Inferior parietal cortex (tissue), 1 donor: ENCODE measurements around the gene CCDC192.

ENCODE experiments used
- DNase-seq: peaks from one replicate; pipeline ENCODE4 v3.0.0-alpha.2; 2016; ENCODE audit errors: extremely low spot score

Gene CCDC192

DNA sequence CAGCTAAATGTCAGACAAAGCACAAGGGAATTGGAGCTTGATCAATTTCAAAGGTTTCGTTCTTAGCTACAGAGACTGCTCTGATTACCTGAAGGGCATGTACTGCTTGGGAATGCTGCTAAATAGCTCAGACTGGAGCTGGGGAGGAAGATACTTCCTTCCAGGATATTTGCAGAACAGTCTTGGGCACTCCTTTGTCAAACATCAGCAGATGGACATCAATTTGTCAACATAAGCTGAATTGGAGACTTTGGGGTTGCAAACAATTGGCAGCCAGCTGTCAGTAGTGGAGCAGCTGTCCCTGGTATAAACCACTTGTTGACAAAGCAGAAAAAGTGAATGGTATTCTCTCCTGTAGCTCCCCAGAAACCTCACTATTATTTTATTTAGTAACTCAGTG, 182.0 kb downstream of the CCDC192 start:
- no peak for DNase-seq

- DNase-seq, result no peak
Observed at GRCh38 chr5:127886081-127886480, 182.9 kb downstream of the CCDC192 start.

GRCh38 chr5:127887282-127887681, 184.1 kb downstream of the CCDC192 start:
- DNase-seq, result no peak

DNA sequence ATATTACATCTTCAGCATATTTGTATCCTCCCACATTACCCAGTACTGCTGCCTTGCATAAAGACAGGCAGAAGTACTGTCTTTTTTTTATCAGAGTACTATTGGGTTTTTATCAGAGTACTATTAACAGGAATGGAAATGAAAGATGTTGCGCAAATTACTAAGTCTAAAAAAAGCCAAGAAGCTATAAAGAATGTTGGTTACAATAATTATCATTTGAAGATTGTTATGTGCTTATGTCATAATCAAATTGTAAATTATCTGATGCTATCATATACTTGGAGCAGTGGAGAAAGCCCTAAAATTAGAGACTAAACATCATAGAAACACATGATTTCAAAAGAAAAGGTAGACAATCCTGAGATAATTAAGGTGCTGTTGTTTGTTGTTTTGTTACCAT, 188.8 kb downstream of the CCDC192 start:
- no peak for DNase-seq

DNA sequence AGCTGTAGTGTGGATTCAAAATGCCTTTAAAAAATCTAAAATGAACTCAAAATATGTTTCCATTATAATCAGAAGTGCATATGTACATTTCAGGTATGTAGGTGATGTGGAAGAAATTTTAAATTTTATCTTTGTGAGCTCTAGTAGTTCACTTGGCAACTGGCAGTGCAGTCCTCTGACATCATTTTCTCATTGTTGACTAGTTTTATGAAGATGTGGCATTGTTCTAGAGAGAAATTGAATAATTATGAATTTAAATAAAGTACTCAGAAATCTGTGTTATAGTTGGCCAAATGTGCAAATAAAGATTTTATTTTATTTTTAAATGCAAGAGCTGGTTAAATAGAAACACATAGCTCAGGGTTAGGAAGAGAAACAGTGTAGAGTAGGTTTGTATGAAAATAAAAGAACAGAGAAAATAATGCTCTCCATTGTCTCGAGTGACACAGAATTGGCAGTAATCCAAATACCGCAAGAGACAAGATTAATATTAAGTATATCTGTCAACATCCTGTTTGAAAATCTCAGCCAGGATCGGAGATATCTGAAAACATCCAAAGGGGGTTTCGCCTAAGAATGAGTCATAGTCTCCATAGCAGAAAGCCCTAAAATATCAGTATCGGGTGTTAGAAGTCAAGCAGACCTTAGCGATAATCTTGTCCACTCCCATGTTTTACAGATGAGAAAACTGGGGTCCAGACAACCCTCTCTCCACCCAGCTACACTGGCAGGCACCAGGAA, 189.4 kb downstream of the CCDC192 start:
- peak; percentile 53 for DNase-seq

DNA sequence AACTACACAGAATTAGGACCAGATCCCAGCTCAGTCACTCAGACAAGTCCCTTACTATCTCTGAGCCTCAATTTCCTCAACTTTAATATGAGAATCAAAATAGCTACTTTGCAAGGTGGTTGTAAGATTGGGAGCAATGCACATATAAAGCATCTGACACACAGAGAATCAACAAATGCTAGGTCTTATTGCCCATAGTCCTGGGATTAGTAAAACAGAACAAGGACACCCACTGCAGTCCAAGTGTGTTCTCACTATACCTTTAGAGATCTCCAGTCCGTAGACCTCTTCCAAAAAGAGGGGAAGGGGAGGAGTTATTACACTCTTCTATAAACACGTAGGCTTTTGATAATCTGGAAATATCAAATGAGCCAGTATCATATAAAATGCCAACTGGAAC, 190.0 kb downstream of the CCDC192 start:
- DNase-seq, result no peak

- no peak for DNase-seq
Observed at GRCh38 chr5:127894461-127894860, 191.3 kb downstream of the CCDC192 start.

DNA sequence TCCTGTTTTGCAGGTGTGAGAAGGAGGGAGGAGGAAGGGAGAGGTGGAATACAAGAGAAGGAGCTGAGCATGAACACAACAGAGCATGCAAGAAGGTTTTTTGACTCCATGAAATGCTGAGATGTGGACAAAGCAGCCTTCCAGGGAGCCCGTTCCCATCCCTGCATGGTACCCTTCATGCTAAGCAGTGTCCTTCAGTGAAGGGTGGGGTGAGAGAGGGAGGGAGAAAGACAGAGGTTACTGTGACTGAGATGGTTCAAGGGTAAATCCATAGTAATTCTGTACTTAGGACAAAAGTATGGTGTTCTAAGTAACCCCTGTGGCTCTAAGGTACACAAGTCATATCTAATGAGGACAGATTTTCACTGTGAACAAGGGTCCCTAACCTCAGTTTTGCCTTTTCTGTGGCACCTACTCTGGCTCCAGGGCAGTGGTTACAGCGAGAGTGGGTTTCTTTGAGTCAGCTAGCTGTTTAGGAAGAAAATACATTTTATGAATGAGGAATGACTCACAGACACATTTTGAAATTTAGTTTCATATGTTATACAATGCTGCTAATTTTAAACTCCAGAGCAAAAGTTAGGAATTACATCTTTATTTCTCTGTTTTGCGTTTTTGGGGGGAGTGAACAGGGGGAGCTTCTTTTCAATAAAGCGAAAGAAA, 195.5 kb downstream of the CCDC192 start:
- peak; percentile 27 for DNase-seq

- DNase-seq, result no peak
Observed at GRCh38 chr5:127899214-127899610, 196.0 kb downstream of the CCDC192 start.

DNA sequence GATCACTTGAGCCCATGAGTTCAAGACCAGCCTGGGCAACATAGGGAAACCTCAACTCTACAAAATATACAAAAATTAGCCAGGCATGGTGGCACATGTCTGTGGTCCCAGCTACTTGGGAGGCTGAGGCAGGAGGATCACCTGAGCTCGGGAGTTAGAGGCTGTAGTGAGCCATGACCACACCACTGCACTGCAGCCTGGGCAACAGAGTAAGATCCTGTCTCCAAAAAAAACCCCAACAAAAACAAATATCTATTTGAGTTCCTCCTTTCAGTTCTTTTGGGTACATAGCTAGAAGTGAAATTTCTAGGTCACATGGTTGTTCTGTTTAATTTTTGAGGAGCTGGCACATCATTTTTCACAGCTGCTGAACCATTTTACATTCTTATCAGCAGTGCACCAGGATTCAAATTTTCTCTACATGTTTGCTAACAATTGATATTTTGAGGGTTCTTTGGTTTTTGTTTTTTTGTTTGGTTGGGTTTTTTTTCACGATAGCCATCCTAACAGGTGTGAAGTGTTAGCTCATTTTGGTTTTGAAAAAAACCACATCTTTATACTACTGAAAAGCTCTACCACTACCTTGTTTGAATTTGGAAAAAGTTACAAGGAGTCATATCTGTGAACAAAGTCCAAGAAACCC, 203.5 kb downstream of the CCDC192 start:
- no peak for DNase-seq

DNA sequence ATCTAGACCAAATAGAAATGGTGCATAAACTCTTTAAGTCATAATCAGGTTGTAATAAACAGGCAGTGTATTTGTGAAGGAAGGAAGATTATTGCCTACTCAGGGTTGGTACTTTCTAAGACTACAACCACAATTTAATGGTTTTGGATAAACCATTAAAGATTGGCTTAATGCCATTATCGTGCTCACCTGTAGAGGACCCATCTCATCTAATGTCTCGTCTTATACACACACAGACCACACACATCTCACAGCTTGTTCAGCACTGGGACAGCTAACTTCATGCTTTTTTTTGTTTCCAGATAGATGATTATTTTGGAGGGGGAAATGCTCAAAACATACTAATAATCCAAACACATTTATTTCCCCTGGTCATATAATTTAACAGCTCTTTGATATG, 204.7 kb downstream of the CCDC192 start:
- DNase-seq, result no peak

DNA sequence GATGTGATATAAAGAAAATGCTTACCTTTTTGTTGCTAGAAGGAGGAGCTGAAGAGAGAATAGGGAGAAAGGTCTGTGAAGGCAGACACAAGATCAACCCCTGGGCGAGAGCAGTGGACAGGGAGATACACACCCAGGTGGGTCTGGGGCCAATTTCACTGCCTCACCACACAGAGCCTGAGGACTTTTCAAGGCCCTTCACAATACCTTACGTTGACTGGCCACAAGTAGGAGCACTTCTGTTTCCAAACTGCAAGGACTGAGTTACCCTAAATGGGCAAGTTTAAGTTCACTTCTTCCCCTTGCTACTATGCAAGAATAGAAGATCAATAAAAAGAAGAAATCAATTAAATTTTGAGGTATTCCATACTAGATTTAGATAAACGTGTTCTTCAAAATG, 205.9 kb downstream of the CCDC192 start:
- DNase-seq, result no peak

- DNase-seq, result no peak
Observed at GRCh38 chr5:127909821-127910220, 206.6 kb downstream of the CCDC192 start.

DNA sequence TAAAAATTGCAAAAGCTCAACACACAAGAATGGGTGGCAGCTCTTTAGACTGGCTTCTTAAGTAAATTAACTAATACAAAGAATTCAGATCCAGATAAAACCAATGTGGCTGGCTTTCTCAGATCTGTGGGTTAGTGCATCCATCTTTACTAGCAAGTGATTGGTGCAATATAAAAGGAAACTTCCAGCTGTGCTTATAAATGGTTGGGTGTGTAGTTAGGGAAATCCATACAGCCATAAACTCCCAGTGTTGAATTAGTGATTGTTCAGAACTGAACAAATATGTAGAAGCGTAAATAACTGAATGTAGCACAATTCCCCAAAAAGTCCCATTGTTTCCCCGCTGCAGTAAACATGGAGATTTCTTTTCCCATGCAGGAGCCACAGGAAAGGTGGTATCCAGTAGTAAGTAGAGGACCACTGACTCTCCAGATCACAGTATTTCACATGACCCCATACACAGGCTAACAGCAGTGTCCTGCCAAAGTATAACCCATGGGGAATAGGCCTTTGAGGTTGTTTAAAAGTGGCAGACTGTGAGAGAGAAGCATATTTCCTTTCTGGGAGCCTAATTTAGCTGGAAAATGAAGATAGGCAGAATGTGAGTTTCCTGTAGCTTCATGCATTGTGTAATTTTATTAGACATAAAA, 207.2 kb downstream of the CCDC192 start:
- no peak for DNase-seq

DNA sequence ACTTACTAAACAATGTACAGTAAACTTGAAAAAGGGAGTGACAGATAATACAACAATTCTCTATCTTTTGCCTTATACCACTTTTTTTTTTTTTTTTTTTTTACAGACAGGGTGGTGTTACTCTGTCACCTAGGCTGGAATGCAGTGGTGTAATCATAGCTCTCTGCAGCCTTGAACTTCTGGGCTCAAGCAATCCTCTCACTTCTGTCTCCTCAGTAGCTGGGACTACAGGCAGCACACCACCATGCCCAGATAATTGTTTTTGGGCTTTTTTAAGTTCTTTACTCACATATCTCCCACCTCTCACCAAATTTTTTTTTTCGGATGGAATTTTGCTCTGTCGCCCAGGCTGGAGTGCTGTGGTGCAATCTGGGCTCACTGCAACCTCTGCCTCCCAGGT, 208.4 kb downstream of the CCDC192 start:
- no peak for DNase-seq

GRCh38 chr5:127912411-127912810, 209.2 kb downstream of the CCDC192 start:
- DNase-seq, result no peak

GRCh38 chr5:127916885-127917573, 213.8 kb downstream of the CCDC192 start:
- no peak for DNase-seq

DNA sequence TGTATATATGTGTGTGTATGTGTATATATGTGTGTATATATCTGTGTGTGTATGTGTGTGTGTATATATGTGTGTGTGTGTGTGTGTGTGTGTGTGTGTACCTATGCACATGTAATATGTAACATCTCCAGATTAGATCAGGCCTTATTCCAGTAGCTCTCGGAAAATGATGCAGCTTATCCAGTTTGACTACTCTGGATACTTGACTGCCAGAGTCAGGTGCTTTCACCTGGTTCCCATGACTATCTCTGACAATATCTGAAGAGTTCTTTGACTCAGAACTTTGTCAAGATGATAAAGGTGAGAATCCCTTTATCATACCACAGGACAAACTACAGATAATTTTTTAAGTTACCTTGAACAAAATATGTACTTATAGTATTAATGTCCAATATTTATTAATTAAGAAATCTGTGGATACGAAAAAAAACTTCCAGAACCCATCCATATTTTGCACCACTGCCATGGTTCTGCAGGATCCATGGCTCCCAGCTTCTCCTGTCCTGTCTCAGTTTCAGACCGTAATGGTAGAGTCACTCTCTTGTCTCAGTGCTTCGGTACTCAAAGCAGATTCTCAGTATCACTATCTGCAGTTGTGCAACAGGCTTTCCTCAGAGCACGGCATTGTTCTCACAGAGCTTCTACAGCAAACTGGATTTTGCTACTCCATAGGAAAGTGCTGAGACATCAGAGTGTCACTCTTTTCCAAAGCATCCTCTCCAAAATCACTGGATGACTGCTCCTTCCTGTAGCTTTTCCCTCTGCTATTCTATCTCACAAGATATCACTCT, 216.0 kb downstream of the CCDC192 start:
- DNase-seq, result no peak

GRCh38 chr5:127919818-127920217, 216.6 kb downstream of the CCDC192 start:
- DNase-seq, result no peak

GRCh38 chr5:127920936-127921335, 217.7 kb downstream of the CCDC192 start:
- DNase-seq, result no peak

DNA sequence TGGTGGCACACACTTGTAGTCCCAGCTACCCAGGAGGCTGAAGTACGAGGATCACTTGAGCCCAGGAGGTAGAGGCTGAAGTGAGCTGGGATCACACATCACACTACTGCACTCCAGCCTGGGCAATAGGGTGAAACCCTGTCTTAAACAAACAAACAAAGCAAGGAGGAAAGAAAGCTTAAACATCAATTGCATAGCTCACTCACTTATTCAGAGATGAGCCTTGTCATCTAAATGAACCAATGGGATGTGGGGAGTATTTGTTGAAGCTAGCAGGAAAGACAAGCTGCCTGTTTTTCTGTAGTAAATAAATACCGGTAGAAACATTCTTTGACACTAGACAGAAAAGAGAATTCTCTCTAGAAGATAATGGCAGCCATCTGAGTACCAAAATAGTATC, 219.4 kb downstream of the CCDC192 start:
- no peak for DNase-seq
